ENCODE results near the gene LRRC8B.

LRRC8B gene

GRCh38 chr1:89610457-89611011, 85.9 kb downstream of the LRRC8B start:
- no peak for DNase-seq (ENCODE audit: extremely low read depth, low read depth)
- H3K4me3 ChIP-seq (replicated peaks; ENCODE audit: low read depth, low read length): no peak overlapping the region
- no peak for TF ChIP-seq CTCF (IDR thresholded peaks at IDR 0.05; ENCODE audit: low read depth, low read length, missing control alignments)

GRCh38 chr1:89611721-89612120, 87.1 kb downstream of the LRRC8B start:
- H3K4me3 ChIP-seq (replicated peaks; ENCODE audit: low read depth, low read length): no peak overlapping the region
- no peak for TF ChIP-seq CTCF (IDR thresholded peaks at IDR 0.05; ENCODE audit: low read depth, low read length, missing control alignments)
- DNase-seq (ENCODE audit: extremely low read depth, low read depth): no peak

- no peak for DNase-seq (ENCODE audit: extremely low read depth, low read depth)
- no peak overlapping the region for H3K4me3 ChIP-seq (replicated peaks; ENCODE audit: low read depth, low read length)
- no peak for TF ChIP-seq CTCF (IDR thresholded peaks at IDR 0.05; ENCODE audit: low read depth, low read length, missing control alignments)
Observed at GRCh38 chr1:89613928-89614327, 89.3 kb downstream of the LRRC8B start.

- DNase-seq (ENCODE audit: extremely low read depth, low read depth): no peak
- peak; percentile 53 for TF ChIP-seq CTCF (IDR thresholded peaks at IDR 0.05; ENCODE audit: low read depth, low read length, missing control alignments)
- H3K4me3 ChIP-seq (replicated peaks; ENCODE audit: low read depth, low read length): no peak overlapping the region
Observed at GRCh38 chr1:89615676-89616598, 91.3 kb downstream of the LRRC8B start.

GRCh38 chr1:89616844-89617627, 92.4 kb downstream of the LRRC8B start:
- no peak for TF ChIP-seq CTCF (IDR thresholded peaks at IDR 0.05; ENCODE audit: low read depth, low read length, missing control alignments)
- no peak for DNase-seq (ENCODE audit: extremely low read depth, low read depth)
- H3K4me3 ChIP-seq (replicated peaks; ENCODE audit: low read depth, low read length): no peak overlapping the region

- TF ChIP-seq CTCF (IDR thresholded peaks at IDR 0.05; ENCODE audit: low read depth, low read length, missing control alignments): no peak
- H3K4me3 ChIP-seq (replicated peaks; ENCODE audit: low read depth, low read length): no peak overlapping the region
- DNase-seq (ENCODE audit: extremely low read depth, low read depth): no peak
Observed at GRCh38 chr1:89620664-89621063, 96.0 kb downstream of the LRRC8B start.
